Endodermal cell (in vitro differentiated cells): ENCODE data around the gene COL8A1. TPM values are rescaled to one million over a fixed set of nuclear protein-coding genes. Genes with fewer than 3 reads are reported as not detected.

ENCODE experiments used
- DNase-seq: peaks from one replicate; pipeline ENCODE4 v3.0.0-alpha.2; 2017
- H3K27ac ChIP-seq: 2 replicates; pipeline ENCODE4 v1.5.1; 2013; ENCODE audit warnings: mild to moderate bottlenecking, low read depth, low read length, moderate library complexity
- H3K27me3 ChIP-seq: 2 replicates; pipeline ENCODE4 v1.6.1; 2013; ENCODE audit warnings: mild to moderate bottlenecking, low read length, moderate library complexity; ENCODE audit not compliant: insufficient read depth, control insufficient read depth, poor library complexity, severe bottlenecking
- H3K36me3 ChIP-seq: 2 replicates; pipeline ENCODE4 v1.7.0; 2013; ENCODE audit warnings: mild to moderate bottlenecking, low read length, moderate library complexity; ENCODE audit not compliant: control insufficient read depth, insufficient read depth
- H3K4me1 ChIP-seq: one replicate; pipeline ENCODE4 v1.7.0; 2013; ENCODE audit warnings: low read length; ENCODE audit not compliant: control insufficient read depth, insufficient read depth
- H3K4me3 ChIP-seq: 2 replicates; pipeline ENCODE4 v1.5.1; 2013; ENCODE audit warnings: mild to moderate bottlenecking, low read length, moderate library complexity
- H3K9ac ChIP-seq: 2 replicates; pipeline ENCODE4 v1.6.1; 2013; ENCODE audit warnings: mild to moderate bottlenecking, low read length, moderate library complexity; ENCODE audit not compliant: poor library complexity, severe bottlenecking; ENCODE audit errors: extremely low read depth
- H3K9me3 ChIP-seq: 2 replicates; pipeline ENCODE4 v1.6.1; 2013; ENCODE audit warnings: mild to moderate bottlenecking, low read length, moderate library complexity; ENCODE audit not compliant: control insufficient read depth
- H3K27ac Mint-ChIP-seq: 2 replicates; pipeline ENCODE4 v1.8.0; 2020; ENCODE audit warnings: mixed read lengths
- H3K27me3 Mint-ChIP-seq: 2 replicates; pipeline ENCODE4 v1.8.0; 2021; ENCODE audit warnings: mild to moderate bottlenecking, mixed read lengths; ENCODE audit not compliant: insufficient read depth
- H3K36me3 Mint-ChIP-seq: 2 replicates; pipeline ENCODE4 v1.8.0; 2020; ENCODE audit warnings: low read depth, mixed read lengths
- H3K4me1 Mint-ChIP-seq: 2 replicates; pipeline ENCODE4 v1.8.0; 2020; ENCODE audit warnings: mixed read lengths
- H3K4me3 Mint-ChIP-seq: 2 replicates; pipeline ENCODE4 v1.8.0; 2020; ENCODE audit warnings: mild to moderate bottlenecking, moderate library complexity, mixed read lengths
- H3K9me3 Mint-ChIP-seq: 2 replicates; pipeline ENCODE4 v1.8.0; 2020; ENCODE audit warnings: mild to moderate bottlenecking, mixed read lengths
- WGBS, 2 experiments: methylation state at CpG; one replicate each; pipeline versions ENCODE4 v1.1.5 to v1.1.7; 2013; ENCODE audit warnings: missing lambda C conversion rate in 2 of 2, mixed read lengths in 1 of 2; ENCODE audit not compliant: insufficient coverage in 1 of 2, insufficient read length in 1 of 2; 5-methylcytosine and 5-hydroxymethylcytosine counted together
- total RNA-seq, 2 donors: library from RNA; stranded (reverse); fragmentation: NEBNext Ultra II Directional in 1 of 2; extraction: Animal tissue kit (Norgen Biotek cat#: 25700) in 1 of 2; gene quantifications; 2 replicates in 1 of 2; 3 replicates in 1 of 2; pipeline ENCODE4 v1.2.1, GENCODE V29; 2021
- TF ChIP-seq, protein P1 (sequence below): fragments of 200-600 bp; sonication (generic); conservative IDR thresholded peaks from 2 replicates; pipeline ENCODE4 v1.5.0; 2021; ENCODE audit warnings: antibody characterized with exemption, mild to moderate bottlenecking

The COL8A1 gene
- total RNA-seq, 2 donors from 2014 or later: 3.5 to 3.9 TPM

DNA sequence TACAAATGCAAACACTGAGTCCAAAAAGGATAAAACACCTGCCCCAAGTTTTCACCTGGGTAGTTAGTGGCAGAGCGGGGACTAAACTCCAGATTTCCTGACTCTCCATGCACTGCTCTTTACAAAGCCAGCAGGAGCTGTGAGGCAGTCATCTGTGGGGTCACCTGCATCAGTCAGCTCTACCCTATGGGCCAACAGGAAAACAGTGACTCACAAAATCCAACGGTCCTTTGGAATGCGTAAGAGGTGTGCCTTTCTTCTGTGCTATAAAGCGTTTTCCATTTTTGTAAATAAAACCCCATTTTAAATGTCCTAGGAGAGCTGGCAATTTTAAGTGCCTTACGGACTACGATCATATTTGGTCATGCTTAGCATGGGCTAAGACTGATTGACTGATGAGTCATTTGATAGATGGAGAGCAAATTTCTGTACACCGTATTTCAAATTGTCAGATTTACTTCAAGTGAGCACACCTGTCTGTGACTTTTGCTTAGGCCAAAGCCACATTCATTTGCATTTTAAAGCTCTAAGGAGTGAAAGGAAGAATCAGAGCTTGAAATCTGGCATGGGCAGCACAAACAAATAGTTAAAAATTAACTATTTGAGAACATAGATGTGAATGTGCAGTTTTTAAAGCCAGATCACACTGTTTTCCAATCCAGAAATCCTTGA, 4.4 kb upstream of the COL8A1 start:
- Mint-ChIP-seq H3K4me1 (peaks cover 20% of the 10 kb centered on the region), H3K4me3 (no peak overlapping the region), H3K27ac (no peak overlapping the region), H3K9me3 (no peaks in the 10 kb centered on the region), H3K36me3 (no peaks in the 10 kb centered on the region), H3K27me3 (peaks cover 38% of the 10 kb centered on the region)
- Histone ChIP-seq H3K4me3 (no peak overlapping the region), H3K9me3 (no peaks in the 10 kb centered on the region), H3K36me3 (no peaks in the 10 kb centered on the region), H3K9ac (no peak overlapping the region), H3K27me3 (peaks cover 32% of the 10 kb centered on the region), H3K27ac (no peak overlapping the region), H3K4me1 (no peaks in the 10 kb centered on the region)
- peak; percentile 51 for DNase-seq
- TF ChIP-seq, protein P1, sequence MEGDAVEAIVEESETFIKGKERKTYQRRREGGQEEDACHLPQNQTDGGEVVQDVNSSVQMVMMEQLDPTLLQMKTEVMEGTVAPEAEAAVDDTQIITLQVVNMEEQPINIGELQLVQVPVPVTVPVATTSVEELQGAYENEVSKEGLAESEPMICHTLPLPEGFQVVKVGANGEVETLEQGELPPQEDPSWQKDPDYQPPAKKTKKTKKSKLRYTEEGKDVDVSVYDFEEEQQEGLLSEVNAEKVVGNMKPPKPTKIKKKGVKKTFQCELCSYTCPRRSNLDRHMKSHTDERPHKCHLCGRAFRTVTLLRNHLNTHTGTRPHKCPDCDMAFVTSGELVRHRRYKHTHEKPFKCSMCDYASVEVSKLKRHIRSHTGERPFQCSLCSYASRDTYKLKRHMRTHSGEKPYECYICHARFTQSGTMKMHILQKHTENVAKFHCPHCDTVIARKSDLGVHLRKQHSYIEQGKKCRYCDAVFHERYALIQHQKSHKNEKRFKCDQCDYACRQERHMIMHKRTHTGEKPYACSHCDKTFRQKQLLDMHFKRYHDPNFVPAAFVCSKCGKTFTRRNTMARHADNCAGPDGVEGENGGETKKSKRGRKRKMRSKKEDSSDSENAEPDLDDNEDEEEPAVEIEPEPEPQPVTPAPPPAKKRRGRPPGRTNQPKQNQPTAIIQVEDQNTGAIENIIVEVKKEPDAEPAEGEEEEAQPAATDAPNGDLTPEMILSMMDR: no peak
- 78 to 89% methylated on average over 5 to 7 of the region's 7 CpGs for WGBS, 2 experiments

- no peaks in the 10 kb centered on the region for H3K9me3 Mint-ChIP-seq
- Histone ChIP-seq H3K27ac (no peak overlapping the region), H3K9ac (no peak overlapping the region), H3K4me1 (no peaks in the 10 kb centered on the region), H3K9me3 (no peaks in the 10 kb centered on the region), H3K36me3 (no peaks in the 10 kb centered on the region), H3K27me3 (peaks cover 41% of the 10 kb centered on the region), H3K4me3 (no peak overlapping the region)
- no peak overlapping the region for H3K27ac Mint-ChIP-seq
- peaks cover 26% of the 10 kb centered on the region for H3K4me1 Mint-ChIP-seq
- peaks cover 46% of the 10 kb centered on the region for H3K27me3 Mint-ChIP-seq
- TF ChIP-seq, protein P1: no peak
- no peak for DNase-seq
- 92 to 100% methylated on average over 1 of the region's 1 CpG for WGBS, 2 experiments
- H3K4me3 Mint-ChIP-seq: no peak overlapping the region
- no peaks in the 10 kb centered on the region for H3K36me3 Mint-ChIP-seq
These were observed 3.5 kb upstream of the COL8A1 start for GRCh38 chr3:99634881-99635280.

- WGBS, 2 experiments: 90 to 100% methylated on average over 1 of the region's 1 CpG
- H3K9ac ChIP-seq: no peak overlapping the region
- H3K36me3 ChIP-seq: no peaks in the 10 kb centered on the region
- no peak for DNase-seq
- Mint-ChIP-seq H3K27ac (no peak overlapping the region), H3K4me1 (peaks cover 26% of the 10 kb centered on the region), H3K9me3 (no peaks in the 10 kb centered on the region), H3K27me3 (peaks cover 51% of the 10 kb centered on the region), H3K4me3 (no peak overlapping the region), H3K36me3 (no peaks in the 10 kb centered on the region)
- H3K4me1 ChIP-seq: peaks cover 3% of the 10 kb centered on the region
- peaks cover 45% of the 10 kb centered on the region for H3K27me3 ChIP-seq
- H3K27ac ChIP-seq: no peak overlapping the region
- H3K9me3 ChIP-seq: no peaks in the 10 kb centered on the region
- TF ChIP-seq, protein P1: no peak
- H3K4me3 ChIP-seq: no peak overlapping the region
These were observed 3.0 kb upstream of the COL8A1 start for GRCh38 chr3:99635348-99635747.
